Activated T-helper 1 cell treated with anti-CD3 and anti-CD28 coated beads, Interleukin-2, amount 50 U/mL, for 16 hours (primary cell): ENCODE data around the gene VPS16.
A peak's percentile ranks its signal among the peaks of the same experiment; 100 is the strongest.

Experiments used
- DNase-seq, 2 donors: peaks; one replicate each; pipeline ENCODE4 v3.0.0-alpha.2; 2020; ENCODE audit warnings: low read depth in 1 of 2, low spot score in 1 of 2

VPS16 gene

GRCh38 chr20:2867081-2867864 lies 26.7 kb downstream of the VPS16 start:
- no peak for DNase-seq

GRCh38 chr20:2869381-2869780 lies 28.8 kb downstream of the VPS16 start:
- DNase-seq = no peak

- no peak for DNase-seq
Observed at GRCh38 chr20:2871111-2871465, 30.5 kb downstream of the VPS16 start.

- DNase-seq = peak in 1 of 2 donors; percentile 7
Observed at GRCh38 chr20:2871661-2872458, 31.3 kb downstream of the VPS16 start.

GRCh38 chr20:2872459-2873009 lies 32.0 kb downstream of the VPS16 start:
- peak; percentile 55 to 64 for DNase-seq

GRCh38 chr20:2873010-2873746 lies 32.6 kb downstream of the VPS16 start, which contains the start of gene PTPRA:
PTPRA (plus strand) TSS chr20:2873481; CDS start chr20:2964278, 90,797 bp downstream.
- DNase-seq = peak; percentile 75 to 83

GRCh38 chr20:2873747-2874041 lies 33.1 kb downstream of the VPS16 start:
- peak; percentile 23 to 46 for DNase-seq

GRCh38 chr20:2874456-2874855 lies 33.9 kb downstream of the VPS16 start:
- DNase-seq = no peak

GRCh38 chr20:2875690-2876203 lies 35.2 kb downstream of the VPS16 start:
- no peak for DNase-seq

GRCh38 chr20:2878515-2878914 lies 38.0 kb downstream of the VPS16 start:
- DNase-seq = no peak

GRCh38 chr20:2879146-2879545 lies 38.6 kb downstream of the VPS16 start:
- DNase-seq = no peak

- no peak for DNase-seq
Observed at GRCh38 chr20:2880650-2881049, 40.1 kb downstream of the VPS16 start.

GRCh38 chr20:2883726-2884637 lies 43.4 kb downstream of the VPS16 start:
- DNase-seq = no peak

GRCh38 chr20:2887715-2888114 lies 47.2 kb downstream of the VPS16 start:
- no peak for DNase-seq

GRCh38 chr20:2888224-2888955 lies 47.8 kb downstream of the VPS16 start:
- DNase-seq = no peak

- no peak for DNase-seq
Observed at GRCh38 chr20:2889209-2889608, 48.7 kb downstream of the VPS16 start.

GRCh38 chr20:2889797-2890196 lies 49.3 kb downstream of the VPS16 start:
- no peak for DNase-seq

GRCh38 chr20:2890742-2891141 lies 50.2 kb downstream of the VPS16 start:
- no peak for DNase-seq

GRCh38 chr20:2891343-2891742 lies 50.8 kb downstream of the VPS16 start:
- no peak for DNase-seq

GRCh38 chr20:2892376-2892775 lies 51.8 kb downstream of the VPS16 start:
- DNase-seq = no peak
